ENCODE measurements around the gene H19.

Gene H19

GRCh38 chr11:1997755-1998154 lies at the start of gene H19:
Gene H19 (minus strand): TSS chr11:1997842.
- no peak for DNase-seq (ENCODE audit: low spot score)

DNA sequence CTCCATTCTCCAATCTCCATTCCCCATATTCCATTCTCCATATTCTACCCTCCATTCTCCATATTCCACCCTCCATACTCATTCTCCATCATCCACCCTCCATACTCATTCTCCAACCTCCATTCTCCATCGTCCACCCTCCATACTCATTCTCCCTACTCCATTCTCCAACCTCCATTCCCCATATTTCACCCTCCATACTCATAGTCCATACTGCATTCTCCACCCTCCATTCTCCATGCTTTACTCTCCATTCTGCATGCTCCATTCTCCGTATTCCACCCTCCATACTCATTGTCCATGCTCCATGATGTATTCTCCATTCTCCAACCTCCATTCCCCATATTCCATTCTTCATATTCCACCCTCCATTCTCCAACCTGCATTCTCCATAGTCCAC lies 44.3 kb upstream of the H19 start:
- no peak for DNase-seq (ENCODE audit: low spot score)

DNA sequence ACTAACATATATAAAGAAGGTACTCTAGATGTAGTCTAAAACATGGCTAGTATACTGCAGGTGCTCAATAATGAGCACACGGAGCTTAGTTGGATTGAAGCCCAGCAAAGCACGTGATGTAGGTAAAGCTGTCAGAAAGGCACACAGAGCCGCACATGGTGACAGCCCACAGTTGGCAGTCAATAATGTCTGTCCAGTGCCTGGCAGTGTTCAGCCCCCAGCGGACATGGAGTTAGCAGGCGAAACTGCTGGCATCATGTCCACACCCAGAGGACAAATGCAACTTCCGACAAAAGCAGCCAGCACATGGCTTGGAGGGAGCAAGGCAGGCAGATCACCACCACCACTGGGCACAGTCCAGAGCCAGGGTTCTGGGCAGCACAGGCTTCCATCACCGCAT lies 43.5 kb upstream of the H19 start:
- DNase-seq (ENCODE audit: low spot score), result no peak

- no peak for DNase-seq (ENCODE audit: low spot score)
Measured at GRCh38 chr11:2039198-2039759, 41.6 kb upstream of the H19 start.

DNA sequence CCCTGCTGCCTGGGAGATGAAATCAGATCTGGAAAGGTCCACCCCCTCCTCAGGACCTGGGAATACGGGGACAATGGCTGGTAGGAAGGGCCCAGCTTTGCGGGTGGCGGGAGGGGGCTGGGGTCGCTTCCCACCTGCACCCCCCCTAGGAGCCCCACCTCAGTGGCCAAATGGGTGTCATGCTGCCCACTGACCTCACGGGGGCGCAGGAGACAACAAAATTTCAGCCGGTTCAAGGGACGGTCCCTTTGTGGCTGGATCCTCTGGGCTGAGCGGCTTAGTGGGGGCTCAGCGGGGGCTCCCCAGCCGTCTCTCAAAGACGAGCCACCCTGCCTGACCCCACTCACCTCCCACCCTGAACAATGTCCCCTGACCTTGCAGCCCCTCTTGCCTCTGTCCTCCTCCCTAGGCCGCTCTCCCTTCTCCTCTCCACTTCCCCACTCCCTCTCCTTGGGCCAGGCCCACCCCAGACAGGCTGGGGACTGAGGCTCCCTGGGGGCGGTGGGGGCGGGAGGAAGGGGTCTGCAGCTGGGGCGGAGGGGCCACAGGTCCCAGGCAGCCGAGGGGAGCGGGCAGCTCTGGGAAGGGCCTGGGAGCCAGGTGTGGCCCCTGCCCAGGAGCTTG lies 39.3 kb upstream of the H19 start:
- no peak for DNase-seq (ENCODE audit: low spot score)

- DNase-seq (ENCODE audit: low spot score), result no peak
Measured at GRCh38 chr11:2035382-2035781, 37.7 kb upstream of the H19 start.

GRCh38 chr11:2031058-2031457 lies 33.4 kb upstream of the H19 start:
- DNase-seq (ENCODE audit: low spot score), result no peak

GRCh38 chr11:2027708-2028107 lies 30.1 kb upstream of the H19 start:
- DNase-seq (ENCODE audit: low spot score), result no peak

DNA sequence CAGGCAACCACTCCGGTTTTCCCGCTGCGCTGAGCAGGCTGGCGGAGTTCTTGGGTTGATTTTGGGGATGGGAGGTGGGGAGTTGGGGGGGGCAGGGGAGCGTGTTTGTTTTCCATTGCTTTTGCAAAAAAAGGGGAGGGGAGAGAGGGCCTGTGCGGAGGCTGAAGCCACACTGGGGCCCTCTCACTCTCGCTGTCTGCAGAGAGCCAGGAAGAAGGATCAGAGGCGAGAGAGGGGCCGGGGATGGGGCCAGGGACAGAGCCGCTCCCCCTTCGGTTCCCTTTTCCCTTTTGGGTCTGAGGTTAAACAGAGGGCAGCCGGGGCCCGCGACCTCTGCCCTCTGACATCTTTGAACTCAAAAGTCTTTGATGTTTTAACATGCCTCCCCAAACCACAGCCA lies 17.4 kb upstream of the H19 start:
- DNase-seq (ENCODE audit: low spot score), result no peak

- DNase-seq (ENCODE audit: low spot score), result no peak
Measured at GRCh38 chr11:2012440-2012839, 14.8 kb upstream of the H19 start.

- no peak for DNase-seq (ENCODE audit: low spot score)
Measured at GRCh38 chr11:2004466-2004865, 6.8 kb upstream of the H19 start.

- DNase-seq (ENCODE audit: low spot score), result no peak
Measured at GRCh38 chr11:2002807-2003206, 5.2 kb upstream of the H19 start.

DNA sequence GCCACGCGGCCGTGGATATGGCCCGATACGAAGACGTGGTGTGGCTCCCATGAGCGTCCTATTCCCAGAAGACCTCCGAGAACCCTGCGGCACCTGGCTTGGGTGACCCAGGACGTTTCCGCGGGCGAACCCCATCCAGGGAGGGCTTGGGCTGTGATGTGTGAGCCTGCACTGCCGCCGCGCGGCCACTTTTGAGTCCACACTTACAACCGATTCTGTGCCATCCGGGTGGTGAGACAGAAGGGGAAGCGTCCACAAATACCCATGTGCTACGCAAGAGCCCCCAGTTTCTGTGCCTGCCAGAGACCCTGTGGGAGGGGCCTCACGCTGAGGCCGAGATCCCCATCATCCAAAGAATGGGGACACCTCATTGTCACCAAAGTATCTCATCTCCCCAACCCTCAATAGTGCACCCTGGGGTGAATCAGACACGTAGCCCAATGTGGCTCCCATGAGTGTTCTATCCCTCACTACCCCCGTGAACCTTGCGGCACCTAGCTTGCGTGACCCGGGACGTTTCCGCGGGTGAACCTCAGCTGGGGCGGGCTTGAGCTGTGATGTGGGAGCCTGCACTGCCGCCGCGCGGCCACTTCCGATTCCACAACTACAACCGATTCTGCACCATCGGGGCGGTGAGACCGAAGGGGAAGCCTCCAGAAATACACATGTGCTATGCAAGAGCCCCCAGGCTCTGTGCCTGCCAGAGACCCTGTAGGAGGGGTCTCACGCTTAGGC lies 4.6 kb upstream of the H19 start:
- no peak for DNase-seq (ENCODE audit: low spot score)

DNA sequence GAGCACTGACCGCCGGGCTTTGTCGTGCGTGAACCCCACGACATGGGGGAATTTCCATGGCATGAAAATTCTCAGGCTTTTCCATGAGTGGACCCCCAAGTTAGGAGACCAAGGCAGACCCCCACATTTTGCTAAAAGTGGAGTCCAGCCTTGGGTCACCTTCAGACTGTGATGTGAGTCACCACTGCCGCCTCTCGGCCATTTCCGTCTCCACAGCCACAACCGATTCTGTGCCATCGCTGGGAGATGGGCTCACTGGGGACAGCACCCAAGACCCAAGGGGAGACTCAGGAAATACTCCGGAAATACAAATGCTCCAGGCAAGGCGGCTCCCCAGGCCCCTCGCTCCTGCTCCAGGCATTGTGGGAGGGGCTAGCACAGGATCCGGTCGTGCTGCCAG lies 1.2 kb upstream of the H19 start:
- DNase-seq (ENCODE audit: low spot score), result no peak

- DNase-seq (ENCODE audit: low spot score), result no peak
Measured at GRCh38 chr11:1998290-1998689, 648 bp upstream of the H19 start.

- no peak for DNase-seq (ENCODE audit: low spot score)
Measured at GRCh38 chr11:1994121-1994520, 3.5 kb downstream of the H19 start.

DNA sequence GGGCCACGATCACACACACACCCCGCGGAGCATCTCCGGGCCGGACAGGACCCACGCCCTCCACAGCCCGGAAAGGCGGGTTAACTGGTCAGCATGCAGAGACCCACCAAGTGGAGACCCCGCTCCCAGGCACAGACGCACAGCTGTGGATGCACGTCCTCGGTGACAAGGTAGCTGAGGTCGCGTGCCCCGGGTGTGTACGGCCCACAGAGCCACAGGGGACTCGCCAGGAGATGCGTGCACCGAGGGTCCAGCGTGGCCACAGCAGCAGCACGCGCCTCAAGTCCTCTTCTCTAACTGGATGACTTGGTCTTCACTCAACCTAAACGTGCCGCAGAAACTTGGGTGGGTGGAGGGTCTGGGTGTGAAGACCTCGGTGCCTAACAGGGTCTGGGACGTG lies 5.5 kb downstream of the H19 start:
- DNase-seq (ENCODE audit: low spot score), result no peak

DNA sequence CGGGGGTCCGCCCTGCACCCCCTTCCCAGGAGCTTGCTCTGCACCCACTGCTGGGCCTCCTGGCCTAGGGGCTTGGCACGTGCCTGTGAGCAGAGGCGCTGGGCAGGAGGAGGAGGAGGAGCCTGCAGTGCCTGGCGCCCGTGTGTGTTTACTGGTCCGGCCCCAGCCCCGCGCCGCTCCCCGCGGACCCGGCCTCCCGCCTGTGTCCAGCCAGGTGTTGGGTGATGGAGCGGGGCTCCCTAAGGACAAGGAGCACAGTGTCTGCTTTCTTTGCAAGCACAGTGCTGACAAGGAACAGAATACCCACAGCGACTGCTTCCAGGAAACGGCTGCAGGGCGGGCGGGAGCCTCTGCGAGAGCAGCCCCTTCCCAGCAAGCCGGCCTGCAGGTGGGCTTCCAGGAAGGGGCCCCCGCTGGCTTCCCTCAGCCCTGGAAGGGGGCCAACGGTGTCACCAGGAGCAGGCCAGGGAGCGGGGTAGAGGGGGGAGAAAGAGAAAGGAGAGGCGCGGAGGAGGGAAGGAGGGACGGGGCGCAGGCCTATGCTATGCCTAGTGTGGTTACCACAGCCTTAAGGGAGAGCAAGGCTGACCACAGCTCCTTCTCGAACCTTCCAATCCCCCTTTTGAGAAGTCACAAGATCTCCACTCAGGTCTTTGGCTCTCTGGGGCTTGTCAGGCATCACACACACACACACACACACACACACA lies 6.6 kb downstream of the H19 start:
- no peak for DNase-seq (ENCODE audit: low spot score)

DNA sequence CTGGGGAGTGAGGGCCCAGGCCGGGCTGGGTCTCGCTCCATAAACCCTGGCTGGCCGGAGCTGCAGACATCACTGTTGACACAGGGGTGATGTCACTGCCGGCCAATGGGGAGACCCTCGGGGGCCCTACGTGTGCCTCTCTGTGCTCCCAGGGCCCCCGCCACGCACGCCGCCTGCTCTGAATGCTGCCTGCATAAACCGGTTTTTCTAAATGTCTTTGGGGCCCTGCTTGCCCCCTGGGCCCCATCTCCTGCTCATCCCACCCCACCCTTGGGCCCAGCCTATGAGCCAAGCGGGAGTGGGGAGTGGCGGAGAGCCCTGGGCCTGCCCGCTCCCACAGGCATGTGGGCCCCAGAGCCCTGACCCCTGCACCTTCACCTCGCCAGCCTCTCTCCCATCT lies 7.7 kb downstream of the H19 start:
- no peak for DNase-seq (ENCODE audit: low spot score)

GRCh38 chr11:1988667-1989317 lies 8.8 kb downstream of the H19 start:
- DNase-seq (ENCODE audit: low spot score), result peak; percentile 17

- no peak for DNase-seq (ENCODE audit: low spot score)
Measured at GRCh38 chr11:1988174-1988573, 9.5 kb downstream of the H19 start.

- DNase-seq (ENCODE audit: low spot score), result no peak
Measured at GRCh38 chr11:1987024-1987423, 10.6 kb downstream of the H19 start.

DNA sequence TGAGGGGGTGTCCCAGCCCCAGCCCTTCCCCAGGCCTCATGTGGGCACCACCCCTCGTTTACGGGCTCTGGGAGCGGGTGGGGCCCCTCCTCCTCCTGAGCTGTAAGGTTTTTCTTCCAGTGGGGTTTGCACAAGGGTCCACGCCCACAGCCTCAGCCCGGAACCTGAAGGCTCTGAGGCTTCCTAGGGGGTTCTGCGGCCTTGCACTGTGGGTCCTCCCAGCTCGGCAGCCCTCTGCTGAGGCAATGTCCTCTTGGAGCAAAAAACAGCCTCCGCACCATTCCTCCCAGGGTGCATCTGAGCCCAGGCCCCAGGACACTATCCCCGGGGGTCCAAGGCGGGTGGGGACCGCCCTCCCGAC lies 14.1 kb downstream of the H19 start:
- DNase-seq (ENCODE audit: low spot score), result no peak

Data from SW480 (cell line).